ENCODE data around the gene JAKMIP1.

GRCh38 chr4:6161921-6162464 is 38.4 kb downstream of the JAKMIP1 start:
- TF ChIP-seq CTCF (conservative IDR thresholded peaks at IDR 0.05; ENCODE audit: low read length), result no peak
- TF ChIP-seq EZH2phosphoT487 (IDR thresholded peaks at IDR 0.05; ENCODE audit: borderline replicate concordance, low read depth, low read length), result no peak

Data from OCI-LY7 (cell line).